HG03469 (cell line): ENCODE data around the gene ZDHHC8.

Experiments used
- ATAC-seq: cut with Tn5 transposase; IDR thresholded peaks from one replicate; pipeline ENCODE4 v1.9.1; 2021; ENCODE audit warnings: mild to moderate bottlenecking, moderate library complexity, moderate number of reproducible peaks; ENCODE audit not compliant: unreplicated experiment

The ZDHHC8 gene, protein sequence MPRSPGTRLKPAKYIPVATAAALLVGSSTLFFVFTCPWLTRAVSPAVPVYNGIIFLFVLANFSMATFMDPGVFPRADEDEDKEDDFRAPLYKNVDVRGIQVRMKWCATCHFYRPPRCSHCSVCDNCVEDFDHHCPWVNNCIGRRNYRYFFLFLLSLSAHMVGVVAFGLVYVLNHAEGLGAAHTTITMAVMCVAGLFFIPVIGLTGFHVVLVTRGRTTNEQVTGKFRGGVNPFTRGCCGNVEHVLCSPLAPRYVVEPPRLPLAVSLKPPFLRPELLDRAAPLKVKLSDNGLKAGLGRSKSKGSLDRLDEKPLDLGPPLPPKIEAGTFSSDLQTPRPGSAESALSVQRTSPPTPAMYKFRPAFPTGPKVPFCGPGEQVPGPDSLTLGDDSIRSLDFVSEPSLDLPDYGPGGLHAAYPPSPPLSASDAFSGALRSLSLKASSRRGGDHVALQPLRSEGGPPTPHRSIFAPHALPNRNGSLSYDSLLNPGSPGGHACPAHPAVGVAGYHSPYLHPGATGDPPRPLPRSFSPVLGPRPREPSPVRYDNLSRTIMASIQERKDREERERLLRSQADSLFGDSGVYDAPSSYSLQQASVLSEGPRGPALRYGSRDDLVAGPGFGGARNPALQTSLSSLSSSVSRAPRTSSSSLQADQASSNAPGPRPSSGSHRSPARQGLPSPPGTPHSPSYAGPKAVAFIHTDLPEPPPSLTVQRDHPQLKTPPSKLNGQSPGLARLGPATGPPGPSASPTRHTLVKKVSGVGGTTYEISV

DNA sequence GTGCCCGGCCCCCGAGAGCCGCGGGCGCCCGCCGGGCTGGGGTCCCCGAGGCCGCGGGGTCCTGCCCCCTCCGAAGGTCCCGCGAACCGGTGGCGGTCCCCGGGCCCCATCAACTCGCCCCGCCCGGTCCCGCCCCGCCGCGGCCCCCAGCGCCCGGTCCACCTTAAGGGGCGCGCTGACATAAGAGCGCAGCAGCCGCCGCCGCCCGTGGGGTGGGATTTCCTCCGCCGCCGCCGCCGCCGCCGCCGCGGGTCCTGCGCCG is at the start of gene ZDHHC8:
ZDHHC8 (plus strand) TSS at position 208 of the 262 bp plus-strand sequence. CDS start 144 bp downstream, outside the sequence.
- no peak for ATAC-seq

DNA sequence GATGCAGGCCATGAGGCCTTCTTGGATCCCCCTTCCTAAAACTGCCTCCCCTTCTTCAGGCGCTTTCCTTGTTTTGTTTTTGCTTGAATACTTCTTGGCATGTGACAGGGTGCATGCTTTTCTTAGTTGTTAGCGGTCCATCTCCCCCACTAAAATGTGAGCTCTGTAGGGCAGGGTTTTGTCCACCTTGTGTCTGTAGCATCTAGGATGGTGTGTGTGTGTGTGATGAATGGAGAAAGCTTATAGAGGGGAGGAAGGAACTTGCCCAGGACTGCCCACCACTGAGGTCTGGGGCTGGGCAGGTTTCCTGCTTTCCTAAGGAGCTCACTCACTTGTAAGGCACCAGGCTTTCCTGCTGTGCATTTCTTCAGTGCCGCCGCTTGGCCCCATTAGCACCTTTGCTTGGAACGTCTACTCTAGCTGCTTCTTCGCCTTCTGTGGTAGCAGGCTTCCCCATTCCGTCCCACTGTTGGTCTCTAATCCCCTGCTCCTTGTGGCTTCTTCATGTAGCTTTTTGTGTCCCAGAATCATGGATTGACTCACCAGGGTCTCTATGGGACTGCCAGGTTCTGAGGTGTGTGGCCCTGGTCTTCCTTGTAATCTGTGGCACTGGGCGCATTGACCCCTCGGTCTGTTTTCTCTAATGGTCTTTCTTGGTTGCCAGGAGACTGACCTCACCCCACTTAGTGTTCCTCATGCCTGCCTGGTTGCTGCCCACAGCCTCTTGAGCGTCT is 48.3 kb upstream of the ZDHHC8 start:
- no peak for ATAC-seq

DNA sequence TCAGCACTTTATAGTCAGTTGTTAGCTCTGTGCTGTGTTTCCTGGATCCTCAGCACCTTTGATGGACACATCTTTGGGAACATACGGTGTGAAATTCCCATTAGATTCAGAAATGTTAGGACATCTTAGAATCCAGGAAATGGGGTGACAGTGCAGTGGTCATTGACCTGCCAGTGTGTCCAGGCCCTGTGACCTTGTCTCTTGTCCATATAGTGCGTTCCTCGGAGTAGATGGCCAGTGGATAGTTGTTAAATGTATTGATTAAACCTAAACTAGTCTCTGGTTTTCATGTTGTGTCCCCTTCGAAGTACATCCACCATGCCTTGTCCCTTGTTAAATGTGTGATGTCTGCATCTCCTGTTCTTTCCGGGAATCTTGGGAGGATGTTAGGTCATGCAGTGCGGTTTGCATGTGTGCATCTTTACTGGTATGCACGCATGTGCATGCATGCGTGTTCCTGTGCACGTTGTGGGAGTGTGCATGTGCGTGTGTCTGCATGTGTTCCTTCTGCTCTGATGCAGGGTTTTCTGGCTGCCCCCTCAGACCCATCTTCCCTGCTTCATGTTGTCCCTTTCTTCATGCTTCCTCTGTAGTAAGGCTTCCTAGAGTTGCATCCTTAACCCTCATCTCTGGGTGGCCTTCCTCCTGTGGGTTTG is 47.6 kb upstream of the ZDHHC8 start:
- no peak for ATAC-seq

DNA sequence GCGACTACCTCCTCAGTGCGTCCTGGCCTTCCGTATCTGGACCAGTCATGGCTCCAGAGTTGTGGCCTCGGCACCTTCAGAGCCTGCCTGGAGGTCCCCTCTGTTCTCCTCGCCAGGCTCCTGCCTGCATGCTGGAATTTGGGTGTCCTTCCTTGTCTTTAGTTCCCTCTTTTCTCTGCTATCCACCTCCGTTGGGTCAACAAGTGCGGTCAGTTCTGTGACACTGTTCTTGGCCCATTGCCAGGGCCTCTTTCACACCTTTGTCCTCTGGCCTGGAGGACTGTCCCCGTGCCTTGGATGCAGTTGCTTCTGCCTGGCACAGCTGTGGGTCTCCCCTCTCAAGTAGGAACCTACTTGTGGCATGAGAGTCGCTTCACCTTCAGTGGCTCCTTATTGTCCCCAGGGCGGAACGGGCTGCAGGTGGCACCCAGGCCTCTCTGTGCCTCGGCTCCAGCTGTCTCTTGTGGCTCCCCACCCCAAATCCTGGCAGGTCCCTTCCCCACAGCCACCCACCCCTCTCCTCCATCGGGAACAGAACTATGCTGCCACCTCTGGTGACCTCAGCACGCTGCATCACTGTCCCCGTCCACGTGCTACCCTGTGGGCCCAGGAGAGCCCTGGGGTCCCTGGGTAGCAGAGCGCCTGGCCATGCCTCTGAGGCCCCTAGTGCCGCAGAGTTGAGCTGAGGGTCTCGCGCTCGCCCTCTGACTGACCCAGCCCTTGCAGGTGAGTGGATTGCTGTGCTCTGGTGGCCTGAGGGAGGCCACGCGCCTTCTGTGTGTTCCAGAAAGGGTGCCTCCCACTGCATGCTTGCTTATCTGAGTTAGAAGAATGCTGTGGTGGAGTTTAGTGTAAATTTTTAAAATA is 46.8 kb upstream of the ZDHHC8 start:
- no peak for ATAC-seq

DNA sequence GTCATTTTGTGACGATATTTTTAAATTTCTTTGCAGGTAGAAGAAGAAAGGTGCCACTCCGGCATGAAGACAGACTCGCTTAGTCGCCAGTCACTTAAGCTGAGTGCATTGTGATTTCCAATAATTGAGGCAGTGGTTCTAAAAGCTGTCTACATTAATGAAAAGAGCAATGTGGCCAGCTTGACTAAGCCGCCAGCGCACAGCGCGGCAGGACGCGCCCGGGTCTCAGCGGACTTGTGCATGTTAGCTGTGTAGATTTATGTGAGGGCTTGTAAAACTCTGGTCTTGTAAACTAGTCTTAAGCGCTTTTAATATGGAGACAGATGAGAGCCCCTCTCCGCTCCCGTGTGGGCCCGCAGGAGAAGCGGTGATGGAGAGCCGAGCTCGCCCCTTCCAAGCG is 46.0 kb upstream of the ZDHHC8 start:
- no peak for ATAC-seq

DNA sequence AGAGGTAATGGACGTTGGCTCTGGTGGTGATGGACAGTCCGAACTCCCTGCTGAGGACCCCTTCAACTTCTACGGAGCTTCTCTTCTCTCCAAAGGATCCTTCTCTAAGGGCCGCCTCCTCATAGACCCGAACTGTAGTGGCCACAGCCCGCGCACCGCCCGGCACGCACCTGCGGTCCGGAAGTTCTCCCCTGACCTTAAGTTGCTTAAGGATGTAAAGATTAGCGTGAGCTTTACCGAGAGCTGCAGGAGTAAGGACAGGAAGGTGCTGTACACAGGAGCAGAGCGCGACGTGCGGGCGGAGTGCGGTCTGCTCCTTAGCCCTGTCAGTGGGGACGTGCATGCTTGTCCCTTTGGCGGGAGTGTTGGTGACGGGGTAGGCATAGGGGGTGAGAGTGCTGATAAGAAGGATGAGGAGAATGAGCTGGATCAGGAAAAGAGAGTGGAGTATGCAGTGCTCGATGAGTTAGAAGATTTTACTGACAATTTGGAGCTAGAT is 45.5 kb upstream of the ZDHHC8 start:
- no peak for ATAC-seq

DNA sequence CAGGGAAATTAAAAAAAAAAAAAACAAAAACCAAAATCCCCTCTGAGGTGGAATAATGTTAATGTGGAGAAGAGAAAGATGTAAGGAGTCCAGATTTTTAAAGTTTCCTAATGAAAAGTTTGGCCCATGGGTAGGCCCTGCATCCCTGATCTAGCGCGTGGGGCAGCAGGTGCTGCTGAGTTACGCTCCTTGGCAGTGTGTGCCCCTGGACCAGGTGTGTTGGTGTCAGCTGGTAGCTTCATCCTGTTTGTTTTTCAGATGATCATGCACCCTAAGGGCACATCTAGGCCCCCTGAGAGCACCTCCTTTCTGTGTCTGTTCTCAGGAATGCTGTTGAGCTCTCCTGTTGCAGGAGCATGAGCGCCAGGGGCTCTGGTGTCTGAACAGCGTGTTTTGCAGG is 44.8 kb upstream of the ZDHHC8 start:
- ATAC-seq = no peak

DNA sequence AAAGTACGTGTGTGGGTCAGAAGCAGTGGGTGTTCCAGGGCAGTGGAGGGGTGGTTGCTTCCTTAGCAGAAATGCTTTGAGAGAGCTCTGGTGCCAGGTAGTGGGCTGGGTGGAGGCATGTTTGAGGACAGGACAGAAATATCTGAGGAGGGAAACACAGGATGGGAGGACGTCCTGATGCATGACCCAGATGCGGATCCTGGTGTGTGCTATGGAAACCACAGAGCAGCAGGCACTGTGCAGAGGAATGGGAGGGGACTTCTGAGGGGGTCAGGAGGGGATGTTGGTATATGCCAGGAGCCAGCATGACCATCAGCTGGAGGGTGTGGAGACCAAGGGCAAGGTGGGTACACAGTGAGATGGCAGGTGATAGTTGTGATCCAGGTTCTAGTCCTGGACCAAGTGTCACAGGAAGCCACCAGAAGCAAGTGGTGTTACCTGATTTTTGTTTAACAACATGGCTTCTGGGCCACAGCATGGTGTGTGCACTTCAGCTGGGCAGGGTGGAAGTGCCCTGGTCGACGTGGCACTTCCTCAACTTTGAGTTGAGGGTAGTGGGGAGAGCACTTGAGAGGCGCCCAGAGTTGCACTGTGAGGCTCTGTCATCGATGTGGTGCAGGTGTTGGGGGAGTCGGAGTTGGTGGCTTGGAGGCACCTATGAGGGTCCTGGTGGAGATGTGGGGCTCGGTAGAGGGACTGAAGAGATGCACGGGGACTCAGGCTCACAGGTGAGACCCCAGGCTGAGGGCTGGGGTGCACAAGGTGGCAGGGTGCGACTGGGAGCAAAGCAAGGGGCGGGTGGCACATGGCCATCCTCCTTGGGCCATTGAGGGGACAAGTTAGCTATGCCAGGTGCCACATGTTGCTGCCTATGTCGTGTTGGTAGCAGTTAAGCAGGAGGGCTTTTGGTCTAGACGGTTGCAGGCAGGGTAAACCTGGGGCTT is 44.0 kb upstream of the ZDHHC8 start:
- no peak for ATAC-seq

DNA sequence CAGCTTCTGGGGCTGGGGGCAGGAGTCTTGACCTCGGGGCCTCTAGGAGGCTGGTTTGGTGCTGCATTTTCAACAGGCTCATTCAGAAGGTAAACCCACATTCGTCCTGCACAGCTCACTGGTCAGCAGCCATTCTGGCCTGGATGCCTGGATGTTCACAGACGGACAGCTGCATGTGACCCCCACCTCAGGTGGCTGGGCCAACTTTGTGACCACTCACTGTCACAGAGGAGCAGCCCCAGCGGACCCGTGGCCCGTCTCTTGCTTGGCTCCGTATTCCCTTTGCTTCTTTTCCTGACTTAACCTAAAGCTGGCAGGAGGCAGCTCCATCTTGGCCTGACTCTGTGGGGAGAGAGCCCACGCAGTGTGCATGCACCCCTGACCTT is 43.3 kb upstream of the ZDHHC8 start:
- ATAC-seq = no peak

DNA sequence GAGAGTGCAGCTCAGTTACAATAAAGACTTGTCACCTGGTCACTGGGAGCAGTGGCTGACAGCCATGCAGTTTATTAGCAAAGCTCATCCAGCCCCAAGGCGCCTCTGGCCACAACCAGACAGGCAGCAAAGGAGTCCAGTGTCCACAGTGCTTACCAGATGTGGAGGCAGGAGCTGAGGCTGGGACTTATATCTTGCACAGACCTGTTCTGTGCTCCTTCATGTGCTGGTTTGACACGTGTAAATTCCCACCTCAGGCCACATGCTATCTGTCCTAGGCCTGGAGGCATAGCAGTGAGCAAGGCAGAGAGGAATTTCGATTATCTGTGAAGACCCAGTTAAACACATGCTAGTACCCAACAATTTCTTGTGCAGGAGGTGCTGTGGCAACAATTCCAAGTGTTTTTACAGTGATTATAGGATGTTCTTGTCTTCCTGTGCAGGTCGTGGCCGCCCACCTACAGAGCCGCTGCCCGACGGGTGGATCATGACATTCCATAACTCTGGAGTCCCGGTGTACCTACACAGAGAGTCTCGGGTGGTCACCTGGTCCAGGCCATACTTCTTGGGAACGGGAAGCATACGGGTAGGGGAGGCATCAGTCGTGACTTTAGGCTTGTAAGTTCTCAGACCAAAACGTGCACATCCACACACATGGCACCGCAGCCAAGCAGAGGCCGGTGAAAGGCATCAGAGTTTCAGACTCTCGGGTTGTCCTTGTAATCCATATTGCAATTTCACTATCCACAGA is 42.2 kb upstream of the ZDHHC8 start:
- ATAC-seq = no peak

DNA sequence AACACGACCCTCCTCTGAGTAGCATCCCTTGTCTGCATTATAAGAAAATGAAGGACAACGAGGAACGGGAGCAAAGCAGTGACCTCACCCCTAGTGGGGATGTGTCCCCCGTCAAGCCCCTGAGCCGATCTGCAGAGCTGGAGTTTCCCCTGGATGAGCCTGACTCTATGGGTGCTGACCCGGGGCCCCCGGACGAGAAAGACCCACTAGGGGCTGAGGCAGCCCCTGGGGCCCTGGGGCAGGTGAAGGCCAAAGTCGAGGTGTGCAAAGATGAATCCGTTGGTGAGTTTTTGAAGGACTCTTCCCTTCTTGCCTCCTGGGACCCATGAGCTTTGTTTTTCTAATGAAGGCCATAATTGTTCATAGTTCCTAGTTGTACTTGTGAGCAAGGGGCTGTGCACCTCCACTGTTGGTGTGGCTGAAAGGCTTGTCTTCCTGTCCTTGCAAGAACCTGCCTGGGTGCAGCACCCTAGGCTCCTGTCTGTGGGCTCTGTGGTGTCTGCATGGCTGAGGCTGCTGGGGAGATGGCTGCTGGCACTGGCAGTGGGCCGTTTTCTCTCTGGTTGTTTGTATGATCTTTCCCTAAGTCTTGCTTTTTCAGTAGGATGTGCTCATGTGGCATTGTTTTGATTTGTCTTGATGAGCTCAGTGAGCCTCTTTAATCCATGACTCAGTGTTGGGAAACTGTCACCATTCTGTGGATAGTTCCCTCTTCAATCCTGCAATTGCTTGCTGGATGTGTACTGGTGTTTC is 41.5 kb upstream of the ZDHHC8 start:
- ATAC-seq = no peak

DNA sequence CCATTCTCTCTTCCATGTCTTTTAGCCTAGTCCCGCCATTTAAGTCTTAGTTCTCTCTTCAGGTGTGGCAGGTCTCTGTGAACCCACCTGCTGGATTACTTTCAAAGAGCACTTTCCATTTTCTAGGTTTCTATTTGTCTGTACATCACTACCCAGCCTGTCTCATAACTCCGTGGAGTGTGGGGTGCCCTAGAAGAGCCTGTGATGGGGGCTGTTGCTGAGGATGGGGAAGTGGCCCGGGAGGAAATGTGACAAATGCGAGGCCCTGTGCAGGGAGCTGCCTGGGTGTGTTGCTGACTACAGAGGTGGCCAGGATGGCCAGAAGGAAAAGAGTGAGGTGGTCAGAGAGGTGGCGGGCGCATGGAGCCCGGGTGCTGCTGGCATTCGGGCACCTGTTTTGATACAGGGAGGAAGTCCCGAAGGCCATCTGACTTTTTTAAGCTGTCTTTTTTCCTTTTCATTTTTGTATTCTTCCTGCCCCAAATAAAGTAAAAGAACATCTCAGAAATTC is 40.8 kb upstream of the ZDHHC8 start:
- no peak for ATAC-seq

DNA sequence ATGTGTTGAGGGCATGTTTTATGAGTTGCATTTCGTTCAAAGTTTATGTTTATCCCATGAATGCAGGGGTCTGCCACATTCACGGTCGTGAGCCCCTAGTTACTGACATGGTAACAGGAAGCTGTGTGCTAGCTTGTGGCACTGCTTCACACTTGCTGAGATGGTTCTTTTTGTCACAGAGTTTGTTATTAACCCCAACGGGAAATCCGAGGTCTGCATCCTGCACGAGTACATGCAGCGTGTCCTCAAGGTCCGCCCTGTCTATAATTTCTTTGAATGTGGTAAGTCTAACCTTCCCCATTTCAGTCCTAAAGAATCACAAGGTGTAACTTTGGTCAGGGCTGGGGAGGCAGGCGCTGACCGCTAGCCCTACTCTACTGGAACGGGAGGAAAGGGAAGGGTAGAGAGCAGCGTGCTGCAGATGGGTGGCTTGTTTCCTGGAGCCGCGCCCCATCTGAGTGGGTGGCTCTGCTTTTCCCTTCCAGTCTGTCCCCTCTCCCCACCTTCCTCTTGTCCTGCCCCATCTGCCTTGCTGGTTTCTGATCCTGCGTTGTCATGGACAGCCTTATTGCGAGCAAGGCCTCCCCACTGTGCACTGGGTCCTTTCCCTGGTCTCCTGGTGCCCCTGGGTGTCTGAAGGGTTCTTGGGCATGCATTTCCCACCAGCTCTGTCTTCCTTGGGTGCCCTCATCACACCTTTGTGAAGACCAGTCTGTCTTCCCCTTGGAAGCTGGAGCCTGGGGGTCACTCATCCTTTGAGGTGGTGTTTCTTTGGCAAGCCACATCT is 39.7 kb upstream of the ZDHHC8 start:
- no peak for ATAC-seq

DNA sequence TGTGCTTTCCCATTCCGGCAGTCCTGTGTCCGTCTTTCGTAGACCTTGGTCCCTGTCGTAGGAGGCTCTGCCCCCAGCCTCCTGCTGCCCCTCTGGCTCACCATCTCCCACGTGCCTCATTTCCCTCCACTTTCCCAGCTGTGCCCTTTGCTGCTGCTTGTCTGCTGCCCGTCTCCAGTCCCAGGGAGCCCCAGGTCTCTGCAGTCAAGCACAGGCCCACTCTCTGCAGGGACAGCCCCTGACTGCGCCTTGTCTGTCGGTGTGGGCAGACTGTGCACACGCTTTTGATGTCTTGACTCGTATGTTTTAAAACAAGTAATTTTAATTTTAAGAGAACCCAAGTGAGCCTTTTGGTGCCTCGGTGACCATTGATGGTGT is 39.1 kb upstream of the ZDHHC8 start:
- ATAC-seq = no peak

DNA sequence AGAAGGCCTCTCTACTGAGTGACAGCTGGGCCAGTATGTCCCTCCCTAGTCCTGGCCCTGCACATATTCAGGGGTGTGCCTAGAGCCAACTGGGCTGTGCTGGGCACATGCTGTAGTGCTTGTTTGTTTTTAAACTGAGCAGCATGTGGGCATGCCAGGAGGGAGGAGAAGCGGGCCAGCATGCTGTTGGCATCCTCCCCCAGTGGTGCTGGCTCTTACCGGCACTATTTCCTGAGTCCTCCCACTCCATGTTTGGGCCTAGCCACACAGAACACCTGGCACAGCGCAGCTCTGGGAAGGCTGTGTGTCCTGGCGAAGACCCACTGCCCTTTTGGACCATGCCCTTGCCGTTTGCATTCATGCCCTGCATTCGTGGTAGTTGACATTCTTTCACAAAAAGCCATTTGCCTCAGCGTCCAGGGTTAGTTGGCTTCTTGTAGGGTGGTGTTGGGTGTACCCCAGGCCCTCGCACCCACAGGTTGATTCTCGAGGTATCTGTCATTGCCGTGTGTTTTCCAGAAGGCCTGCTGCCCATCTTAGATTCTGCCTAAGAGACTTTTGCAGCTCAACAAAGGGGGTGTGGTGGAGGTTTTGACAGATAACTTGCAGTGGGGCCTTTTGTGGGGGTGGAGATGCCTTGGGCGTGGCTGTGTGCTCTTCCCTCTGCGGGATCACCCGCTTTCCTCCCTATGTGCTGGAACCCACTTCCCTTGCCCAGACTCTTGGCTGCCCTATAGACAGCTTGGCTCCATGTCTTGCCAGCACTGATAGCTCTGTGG is 38.0 kb upstream of the ZDHHC8 start:
- ATAC-seq = no peak

DNA sequence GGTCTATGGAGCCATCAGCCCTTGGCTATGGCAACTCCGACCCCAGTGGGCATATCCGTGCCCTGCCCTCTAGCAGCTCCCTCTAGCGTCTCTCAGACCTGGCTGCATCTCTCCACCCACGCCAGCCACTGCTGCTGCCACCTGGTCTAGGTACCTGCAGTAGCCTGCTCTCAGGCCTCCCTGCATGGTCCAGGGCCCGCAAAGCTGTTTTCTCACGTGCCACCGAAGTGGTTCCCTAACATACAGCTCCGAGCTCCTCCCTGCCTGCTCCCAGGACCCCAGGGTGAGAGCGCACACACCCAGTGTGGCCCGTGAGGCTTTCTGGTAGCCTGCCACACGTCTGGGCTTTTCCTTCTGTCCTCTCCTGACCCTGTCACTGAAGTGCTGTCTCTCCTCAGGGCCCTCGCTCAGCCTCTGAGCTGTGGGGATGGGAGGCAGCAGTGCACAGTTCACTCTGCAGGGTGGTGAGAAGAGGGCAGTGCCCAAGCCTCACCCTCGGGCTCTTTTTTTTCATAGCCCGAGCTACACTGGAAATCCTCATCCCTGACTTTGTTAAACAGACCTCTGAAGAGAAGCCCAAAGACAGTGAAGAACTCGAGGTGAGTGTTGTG is 37.3 kb upstream of the ZDHHC8 start:
- ATAC-seq = no peak
